ENCODE data around the gene MYO1G.

GRCh38 chr7:45007571-45008328 lies 28.9 kb upstream of the MYO1G start:
- TF ChIP-seq ESRRG (CRISPR knock-in tag; IDR thresholded peaks at IDR 0.05), result no peak
- TF ChIP-seq PATZ1 (CRISPR knock-in tag; IDR thresholded peaks at IDR 0.05; ENCODE audit: borderline replicate concordance), result no peak
- TF ChIP-seq, protein P1, sequence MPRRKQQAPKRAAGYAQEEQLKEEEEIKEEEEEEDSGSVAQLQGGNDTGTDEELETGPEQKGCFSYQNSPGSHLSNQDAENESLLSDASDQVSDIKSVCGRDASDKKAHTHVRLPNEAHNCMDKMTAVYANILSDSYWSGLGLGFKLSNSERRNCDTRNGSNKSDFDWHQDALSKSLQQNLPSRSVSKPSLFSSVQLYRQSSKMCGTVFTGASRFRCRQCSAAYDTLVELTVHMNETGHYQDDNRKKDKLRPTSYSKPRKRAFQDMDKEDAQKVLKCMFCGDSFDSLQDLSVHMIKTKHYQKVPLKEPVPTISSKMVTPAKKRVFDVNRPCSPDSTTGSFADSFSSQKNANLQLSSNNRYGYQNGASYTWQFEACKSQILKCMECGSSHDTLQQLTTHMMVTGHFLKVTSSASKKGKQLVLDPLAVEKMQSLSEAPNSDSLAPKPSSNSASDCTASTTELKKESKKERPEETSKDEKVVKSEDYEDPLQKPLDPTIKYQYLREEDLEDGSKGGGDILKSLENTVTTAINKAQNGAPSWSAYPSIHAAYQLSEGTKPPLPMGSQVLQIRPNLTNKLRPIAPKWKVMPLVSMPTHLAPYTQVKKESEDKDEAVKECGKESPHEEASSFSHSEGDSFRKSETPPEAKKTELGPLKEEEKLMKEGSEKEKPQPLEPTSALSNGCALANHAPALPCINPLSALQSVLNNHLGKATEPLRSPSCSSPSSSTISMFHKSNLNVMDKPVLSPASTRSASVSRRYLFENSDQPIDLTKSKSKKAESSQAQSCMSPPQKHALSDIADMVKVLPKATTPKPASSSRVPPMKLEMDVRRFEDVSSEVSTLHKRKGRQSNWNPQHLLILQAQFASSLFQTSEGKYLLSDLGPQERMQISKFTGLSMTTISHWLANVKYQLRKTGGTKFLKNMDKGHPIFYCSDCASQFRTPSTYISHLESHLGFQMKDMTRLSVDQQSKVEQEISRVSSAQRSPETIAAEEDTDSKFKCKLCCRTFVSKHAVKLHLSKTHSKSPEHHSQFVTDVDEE (CRISPR knock-in tag; IDR thresholded peaks at IDR 0.05), result no peak
- no peak for TF ChIP-seq ARNTL (CRISPR knock-in tag; IDR thresholded peaks at IDR 0.05; ENCODE audit: borderline replicate concordance, low read depth)

Measured in SK-N-SH treated with all-trans-retinoic acid at 6 μM for 48 hours (cell line).